H54 (cell line): ENCODE measurements around the gene TEDDM1.

Source experiments
- DNase-seq: peaks from one replicate; pipeline ENCODE4 v3.0.0; 2011; ENCODE audit warnings: low spot score, mixed read lengths; ENCODE audit not compliant: insufficient read length
- FAIRE-seq: peaks from 3 replicates; lab custom pipeline; 2011; peaks lifted over from hg19 to GRCh38; lab: Jason Lieb, UNC
- POLR2A ChIP-seq: IDR thresholded peaks from 2 replicates; pipeline ENCODE4 v1.6.1; 2011; ENCODE audit warnings: low read depth, mild to moderate bottlenecking, low read length

Gene TEDDM1

DNA sequence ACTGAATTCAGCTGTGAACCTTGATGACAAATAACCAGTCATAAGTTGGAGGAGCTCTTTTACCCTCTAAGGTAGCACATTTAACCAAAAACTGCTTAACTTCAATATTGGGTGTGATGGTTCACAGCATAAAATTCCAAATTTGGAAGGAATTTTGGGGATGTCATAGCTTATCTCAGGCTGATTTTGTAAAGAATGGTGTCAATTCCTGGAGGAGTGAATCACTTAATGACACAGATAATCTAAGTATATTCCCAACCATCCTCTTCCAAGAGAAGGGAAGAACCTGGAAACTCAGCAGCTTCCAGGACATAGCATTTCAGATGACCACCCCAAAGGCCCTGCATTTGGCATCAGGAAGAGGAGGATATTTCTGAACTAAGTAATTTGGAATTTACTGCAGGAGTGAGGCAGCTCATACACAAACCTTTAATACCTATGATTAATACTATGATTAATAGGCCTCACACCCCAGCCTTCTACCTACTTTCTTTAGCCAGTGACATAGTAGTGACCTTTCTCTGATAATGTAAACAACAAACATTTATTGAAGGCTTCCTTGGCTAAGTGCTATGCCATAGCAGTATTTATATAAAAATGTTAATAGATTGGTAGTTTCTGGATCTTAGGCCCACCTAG lies 23.4 kb downstream of the TEDDM1 start:
- no peak for TF ChIP-seq POLR2A
- DNase-seq (no peak), FAIRE-seq (no peak)

DNA sequence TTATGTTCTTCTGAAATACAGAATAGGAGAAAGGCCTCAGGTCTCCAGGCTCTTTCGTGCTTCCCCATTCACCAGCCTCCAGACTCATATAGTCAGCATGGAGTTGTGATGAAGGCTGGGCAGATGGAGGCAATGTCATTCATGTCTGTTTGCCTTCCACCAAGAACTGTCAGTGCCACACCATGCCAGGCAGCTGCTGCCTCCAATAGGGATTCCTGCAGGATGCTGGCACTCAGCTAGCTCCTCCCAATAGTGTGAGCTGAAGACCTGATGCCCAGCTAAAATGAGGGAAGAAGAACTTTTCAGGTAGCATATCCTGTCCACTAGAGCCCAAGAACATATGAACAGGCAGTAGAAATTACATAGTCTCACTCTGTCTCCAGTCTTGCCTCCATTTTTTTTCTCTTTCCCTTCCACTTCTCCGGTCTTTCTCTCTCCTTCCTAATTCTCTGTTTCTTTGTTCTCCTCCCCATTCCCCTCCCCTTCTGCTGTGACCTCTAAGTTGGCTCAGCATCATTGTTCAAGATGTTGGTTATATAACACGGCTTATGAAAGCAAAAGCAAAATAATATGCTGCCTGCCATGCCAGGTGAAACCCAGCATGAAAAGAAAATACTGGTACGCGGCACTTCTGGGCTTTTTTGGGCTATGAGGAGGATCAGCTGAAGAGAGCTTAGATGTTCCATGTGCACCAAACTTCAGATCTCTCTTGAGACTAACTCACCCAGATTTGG lies 26.2 kb downstream of the TEDDM1 start:
- no peak for TF ChIP-seq POLR2A
- no peak for FAIRE-seq
- DNase-seq: no peak

DNA sequence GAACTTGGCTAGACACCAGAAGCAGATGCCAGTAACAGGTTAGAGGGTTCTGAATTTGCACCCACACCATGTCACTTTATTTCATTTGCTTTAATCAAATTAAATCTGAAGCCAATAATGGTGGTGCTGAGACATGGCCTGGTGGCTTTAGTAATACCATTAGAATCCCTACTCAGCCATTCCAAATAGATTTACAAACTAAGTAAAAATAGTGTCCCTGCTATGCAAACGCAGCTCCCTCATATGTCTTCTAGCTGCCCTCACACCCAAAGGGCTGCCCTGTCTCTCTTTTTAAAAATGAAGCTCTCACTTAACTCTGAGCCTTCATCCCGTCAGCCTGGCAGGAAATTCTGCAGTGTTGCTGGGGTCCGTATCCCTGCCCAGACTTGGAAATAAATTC lies 29.9 kb downstream of the TEDDM1 start:
- DNase-seq (no peak), FAIRE-seq (no peak)
- TF ChIP-seq POLR2A: no peak

DNA sequence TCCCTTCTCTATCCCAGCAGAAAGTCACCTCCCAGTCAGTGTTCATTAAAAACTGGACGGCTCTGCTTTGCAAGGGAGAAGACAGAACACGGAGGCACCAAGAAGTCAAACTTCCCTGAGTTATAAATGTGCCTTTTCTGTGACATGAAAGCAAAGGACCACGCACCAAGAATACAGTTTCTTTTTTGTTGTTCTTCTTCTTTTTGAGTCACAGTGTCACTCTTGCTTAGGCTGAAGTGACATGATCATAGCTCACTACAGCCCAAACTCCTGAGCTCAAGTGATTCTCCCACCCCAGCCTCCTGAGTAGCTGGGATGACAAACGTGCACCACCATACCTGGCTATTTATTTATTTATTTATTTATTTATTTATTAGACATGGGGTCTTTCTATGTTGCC lies 31.6 kb downstream of the TEDDM1 start:
- no peak for TF ChIP-seq POLR2A
- DNase-seq: no peak
- FAIRE-seq: no peak

DNA sequence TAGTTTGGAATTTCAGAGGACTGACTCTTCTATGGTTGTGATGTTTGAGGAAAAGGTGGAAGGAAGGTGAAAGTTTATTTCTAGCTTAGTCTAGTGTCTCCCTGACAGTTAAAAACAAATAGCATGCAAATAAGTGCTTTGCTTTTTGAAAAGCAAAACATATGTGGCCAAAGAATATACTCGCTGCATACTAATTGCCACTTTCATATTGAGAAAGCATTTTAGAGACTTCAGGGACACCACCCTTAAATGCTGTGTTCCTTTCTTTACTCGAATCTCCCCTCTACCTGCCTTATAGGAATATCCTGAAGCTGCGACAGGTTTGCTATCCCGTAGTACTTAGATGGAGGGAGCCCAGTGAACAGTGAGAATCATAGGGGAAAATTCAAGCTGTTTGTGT lies 32.1 kb downstream of the TEDDM1 start:
- no peak for DNase-seq
- FAIRE-seq: no peak
- no peak for TF ChIP-seq POLR2A

DNA sequence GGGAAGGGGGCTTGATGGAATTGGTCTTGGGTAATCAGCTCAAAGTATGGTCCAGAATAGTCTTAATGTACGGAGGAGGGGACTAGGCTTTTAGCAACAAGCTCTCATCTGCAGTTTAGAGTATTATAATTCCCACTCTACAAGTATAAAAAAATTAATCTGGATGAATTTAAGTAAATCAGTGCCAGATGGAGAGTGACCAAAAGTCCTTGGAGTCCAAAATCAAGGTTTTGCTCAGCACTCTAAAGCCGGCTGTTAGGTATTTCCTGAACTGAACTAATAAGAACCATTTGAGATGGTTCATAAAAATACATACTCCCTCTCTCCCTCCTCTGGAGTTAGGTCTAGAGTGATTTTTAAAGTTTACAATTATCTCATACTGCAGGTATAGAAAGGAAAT lies 32.5 kb downstream of the TEDDM1 start:
- FAIRE-seq (no peak), DNase-seq (no peak)
- no peak for TF ChIP-seq POLR2A

DNA sequence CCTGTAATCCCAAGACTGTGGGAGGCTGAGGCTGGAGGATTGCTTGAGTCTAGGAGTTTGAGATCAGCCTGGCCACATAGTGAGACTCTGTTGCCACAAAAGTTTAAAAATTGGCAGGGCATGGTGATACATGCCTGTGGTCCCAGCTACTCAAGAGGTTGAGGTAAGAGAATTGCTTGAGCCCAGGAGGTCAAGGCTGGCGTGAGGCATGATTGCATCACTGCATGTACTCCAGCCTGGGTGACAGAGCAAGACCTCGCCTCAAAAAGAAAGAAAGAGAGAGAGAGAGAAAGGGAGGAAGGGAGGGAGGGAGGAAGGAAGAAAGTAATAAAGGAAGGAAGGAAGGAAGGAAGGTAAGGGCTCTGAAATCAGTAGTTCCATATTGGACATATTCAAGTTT lies 33.9 kb downstream of the TEDDM1 start:
- TF ChIP-seq POLR2A: no peak
- DNase-seq (no peak), FAIRE-seq (no peak)

DNA sequence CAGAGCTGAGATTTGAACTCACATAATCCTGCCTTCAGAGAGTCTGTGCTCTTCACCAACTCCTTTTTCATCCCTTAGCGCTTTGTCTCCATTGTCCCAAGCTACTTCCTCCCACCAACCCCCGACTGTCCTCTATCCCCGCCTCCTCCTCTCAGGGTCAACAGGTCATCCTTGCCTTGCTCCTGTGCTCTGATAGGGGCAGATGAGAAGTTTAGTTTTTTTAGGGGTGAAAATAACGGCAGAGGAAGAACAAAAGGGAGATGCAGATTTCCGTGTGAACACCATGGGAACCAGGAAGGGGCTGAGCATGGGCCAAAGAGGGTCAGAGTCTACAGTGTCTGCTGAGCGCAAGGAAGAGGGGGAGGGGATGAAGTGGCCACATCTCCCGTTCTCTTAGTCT lies 40.8 kb downstream of the TEDDM1 start:
- no peak for TF ChIP-seq POLR2A
- FAIRE-seq (no peak), DNase-seq (no peak)

DNA sequence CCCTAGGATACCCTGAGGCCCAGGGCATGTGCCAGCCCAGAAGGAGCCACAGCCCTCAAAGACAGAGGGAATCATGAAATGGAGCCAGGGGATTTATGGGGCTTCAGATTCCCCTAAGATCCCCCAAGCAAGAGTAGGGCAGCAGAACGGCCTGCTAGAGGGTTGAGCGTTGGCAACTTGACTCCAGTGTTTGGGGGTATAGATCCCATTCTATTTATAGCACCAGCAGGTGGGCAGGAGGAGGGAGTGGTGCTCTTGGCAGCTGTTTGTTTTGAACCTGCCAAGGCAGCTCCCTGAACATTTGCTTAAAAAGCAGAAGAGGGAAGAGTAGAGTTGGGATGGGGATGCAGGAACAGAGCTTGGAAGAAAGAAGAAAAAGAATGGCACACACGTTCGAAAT lies 42.6 kb downstream of the TEDDM1 start:
- no peak for TF ChIP-seq POLR2A
- DNase-seq (no peak), FAIRE-seq (no peak)

DNA sequence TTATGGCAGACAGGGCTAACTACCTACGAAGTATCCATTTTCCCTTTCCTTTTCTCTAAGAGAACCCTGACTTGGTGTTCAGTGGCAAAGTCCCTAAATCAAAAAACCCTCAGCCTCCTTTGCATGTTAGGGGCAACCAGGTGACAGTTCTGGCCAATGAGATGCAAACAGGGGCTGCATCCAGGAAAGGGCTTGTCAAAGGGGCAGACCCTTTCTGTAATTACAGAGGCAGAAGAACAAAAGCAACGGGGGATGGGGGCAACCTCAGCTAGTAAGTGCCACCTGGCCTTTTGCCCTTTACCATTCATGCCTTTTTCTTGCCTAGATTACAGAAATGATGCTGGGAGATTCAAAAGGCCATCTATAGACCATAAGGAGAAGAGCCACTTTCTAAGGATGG lies 43.3 kb downstream of the TEDDM1 start:
- no peak for TF ChIP-seq POLR2A
- DNase-seq (no peak), FAIRE-seq (no peak)

DNA sequence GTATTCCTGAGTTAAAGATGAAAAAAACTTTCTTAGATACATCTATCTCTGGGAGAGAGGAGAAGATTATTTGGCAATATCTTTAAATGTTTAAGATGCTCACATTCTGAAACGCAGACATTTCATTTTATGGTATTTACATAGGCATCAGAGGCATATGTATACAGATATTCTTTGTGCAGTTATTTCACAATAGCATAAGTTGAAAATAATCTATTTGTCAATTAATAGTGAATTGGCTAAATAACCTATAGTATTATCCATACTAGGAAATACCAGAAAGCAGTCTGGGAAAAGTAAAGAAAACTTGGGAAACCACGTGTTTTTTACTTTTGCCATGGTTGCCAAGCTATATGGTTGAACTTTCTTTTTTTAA lies 44.8 kb downstream of the TEDDM1 start:
- DNase-seq (no peak), FAIRE-seq (no peak)
- TF ChIP-seq POLR2A: no peak

DNA sequence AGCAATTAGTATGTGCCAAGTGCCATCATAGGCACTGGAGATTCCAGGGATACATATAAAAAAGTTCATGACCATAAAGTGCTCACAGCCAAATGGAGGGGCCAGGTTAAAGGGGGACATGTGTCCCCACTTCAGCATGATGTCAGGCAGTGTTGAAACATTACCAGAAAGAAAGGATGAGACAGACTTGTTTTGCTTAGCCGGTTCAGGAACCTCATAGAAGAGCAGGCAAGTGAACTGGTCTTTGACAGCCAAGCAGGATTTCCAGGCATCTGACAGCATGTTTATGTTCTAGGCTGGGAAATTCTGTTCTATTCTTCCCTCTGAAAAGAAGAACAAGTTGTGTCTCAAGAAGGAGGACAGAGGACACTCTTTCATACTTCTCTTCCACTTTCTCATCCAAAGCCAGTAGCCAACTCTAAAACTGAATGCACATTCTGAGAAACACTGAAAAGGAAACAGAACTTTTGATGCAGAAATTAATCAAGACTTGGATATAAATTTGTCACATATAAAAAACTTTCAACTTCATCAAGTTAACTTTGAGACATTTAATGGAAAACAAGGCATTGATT lies 48.6 kb downstream of the TEDDM1 start:
- no peak for TF ChIP-seq POLR2A
- no peak for FAIRE-seq
- DNase-seq: no peak

DNA sequence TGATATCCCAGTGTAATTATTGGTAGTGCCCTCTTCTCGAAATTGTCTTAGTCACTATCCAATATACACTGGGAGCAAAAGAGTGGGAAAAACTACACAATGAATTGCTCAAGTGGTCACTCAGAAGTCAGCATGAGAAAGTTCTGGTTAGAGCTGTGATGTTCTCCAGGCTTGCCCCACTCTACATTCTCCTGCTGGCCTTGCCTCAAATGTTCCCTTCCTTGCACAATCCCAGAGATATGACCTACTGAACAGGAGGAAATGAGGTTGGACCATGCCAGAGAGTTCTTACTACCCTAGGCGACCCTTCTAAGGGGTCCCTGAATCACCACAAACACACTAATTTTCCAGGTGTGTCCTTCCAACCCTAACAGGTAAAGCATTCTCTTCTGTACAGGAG lies 49.6 kb downstream of the TEDDM1 start:
- no peak for DNase-seq
- no peak for FAIRE-seq
- TF ChIP-seq POLR2A: no peak

DNA sequence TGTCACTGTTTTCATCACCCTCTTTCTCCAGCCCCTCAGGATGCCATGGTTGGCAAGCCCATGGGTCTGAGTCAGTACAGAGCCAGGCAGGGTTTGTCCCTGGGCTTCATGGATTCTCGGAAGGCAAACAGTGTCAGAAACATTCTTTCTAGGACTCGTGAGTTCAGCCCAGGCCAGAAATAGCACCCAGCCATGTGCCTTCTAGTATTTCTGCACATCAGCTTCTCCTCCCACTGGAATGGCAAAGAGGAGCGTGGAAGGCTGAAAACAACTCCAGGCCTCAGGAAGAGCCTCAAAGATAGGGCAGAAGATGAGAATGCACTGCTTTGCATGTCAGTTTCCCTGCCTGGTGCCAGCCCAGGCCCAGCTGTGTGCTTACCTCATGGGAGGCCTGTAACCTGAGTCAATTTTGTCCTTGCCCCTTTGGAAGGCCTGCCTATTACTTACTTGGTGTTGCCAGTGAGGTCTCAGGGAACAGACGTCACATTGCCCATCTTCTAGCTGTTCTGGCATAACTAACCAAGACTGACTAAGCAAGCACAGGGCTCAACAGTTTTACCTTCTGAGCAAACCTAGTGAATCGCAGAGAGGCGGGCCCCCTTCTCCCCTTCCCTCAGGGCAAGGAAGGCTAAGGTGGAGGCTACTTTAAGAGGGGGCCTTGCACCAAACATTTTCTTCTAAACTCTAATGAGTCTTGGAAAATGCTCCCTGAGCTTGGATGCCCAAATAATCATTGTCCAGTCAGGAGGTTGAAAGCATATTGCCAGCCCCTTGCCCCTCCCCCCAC lies 51.3 kb downstream of the TEDDM1 start:
- FAIRE-seq: no peak
- DNase-seq: no peak

More for the DNA sequence above, 51.3 kb downstream of the TEDDM1 start:
- no peak for TF ChIP-seq POLR2A
